ENCODE results near the gene ABLIM2.

ABLIM2 gene

DNA sequence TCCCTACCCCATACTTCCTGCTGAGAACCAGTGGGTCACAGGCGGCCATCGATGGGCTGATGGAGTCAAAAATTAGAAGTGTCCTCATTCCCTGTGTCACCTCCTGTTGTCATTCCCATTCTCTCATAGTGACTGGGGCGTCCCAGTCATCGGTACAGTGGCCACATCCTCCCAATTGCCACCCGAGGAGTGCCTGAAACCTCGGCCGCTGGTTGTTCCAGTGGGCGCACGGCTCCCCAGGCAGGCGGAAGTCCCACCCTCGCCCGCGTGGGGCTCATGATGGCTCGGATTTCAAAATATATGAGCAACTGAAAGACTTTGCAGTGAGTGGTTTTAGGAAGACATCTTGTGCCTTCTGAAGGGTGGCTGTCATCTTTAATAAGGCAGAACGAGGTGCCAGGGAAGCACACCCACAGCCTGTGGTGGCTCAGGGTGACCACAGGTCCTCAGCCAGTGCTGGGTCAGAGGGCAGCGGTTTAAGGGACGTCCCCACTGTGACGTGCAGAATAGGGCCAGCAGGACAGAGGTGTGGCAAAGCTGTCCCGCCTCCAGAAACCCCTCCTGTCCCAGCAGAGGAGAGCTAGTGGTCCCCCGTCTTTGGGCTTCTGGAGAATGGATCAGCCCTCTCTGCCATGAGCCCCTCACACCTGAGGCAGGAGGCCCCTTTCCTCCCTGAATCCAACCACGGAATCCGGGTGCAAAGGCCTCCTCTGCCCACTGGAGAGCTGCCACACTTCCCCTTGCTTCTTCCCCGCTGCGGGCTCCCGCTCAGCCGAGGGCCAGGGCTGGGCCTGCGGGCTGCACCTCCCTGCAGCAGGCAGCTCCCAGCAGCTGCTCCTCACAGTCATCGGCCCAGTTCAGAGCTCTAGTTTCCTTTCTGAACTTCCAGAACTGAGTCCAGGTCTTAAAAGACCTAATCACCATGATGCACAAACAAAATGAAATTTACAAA lies 90.4 kb downstream of the ABLIM2 start:
- H3K36me3 ChIP-seq (ENCODE audit: insufficient read depth, low read length) = no peaks in the 10 kb centered on the region
- no peak overlapping the region for H3K9ac ChIP-seq (ENCODE audit: low read depth, low read length)
- no peaks in the 10 kb centered on the region for H3K27me3 ChIP-seq (ENCODE audit: insufficient read depth, low read length)
- H3K4me3 ChIP-seq (ENCODE audit: low read length) = no peak overlapping the region
- peaks cover 7% of the 10 kb centered on the region; the same call in 1 of the 2 replicates for H3K4me1 ChIP-seq (ENCODE audit: insufficient read depth, low read length)
- H3K9me3 ChIP-seq (ENCODE audit: insufficient read depth, low read depth, low read length) = peaks cover 22% of the 10 kb centered on the region
- no peak overlapping the region for H3K27ac ChIP-seq (ENCODE audit: low read depth, low read length)
- WGBS = 89% methylated on average over 28 of the region's 28 CpGs

DNA sequence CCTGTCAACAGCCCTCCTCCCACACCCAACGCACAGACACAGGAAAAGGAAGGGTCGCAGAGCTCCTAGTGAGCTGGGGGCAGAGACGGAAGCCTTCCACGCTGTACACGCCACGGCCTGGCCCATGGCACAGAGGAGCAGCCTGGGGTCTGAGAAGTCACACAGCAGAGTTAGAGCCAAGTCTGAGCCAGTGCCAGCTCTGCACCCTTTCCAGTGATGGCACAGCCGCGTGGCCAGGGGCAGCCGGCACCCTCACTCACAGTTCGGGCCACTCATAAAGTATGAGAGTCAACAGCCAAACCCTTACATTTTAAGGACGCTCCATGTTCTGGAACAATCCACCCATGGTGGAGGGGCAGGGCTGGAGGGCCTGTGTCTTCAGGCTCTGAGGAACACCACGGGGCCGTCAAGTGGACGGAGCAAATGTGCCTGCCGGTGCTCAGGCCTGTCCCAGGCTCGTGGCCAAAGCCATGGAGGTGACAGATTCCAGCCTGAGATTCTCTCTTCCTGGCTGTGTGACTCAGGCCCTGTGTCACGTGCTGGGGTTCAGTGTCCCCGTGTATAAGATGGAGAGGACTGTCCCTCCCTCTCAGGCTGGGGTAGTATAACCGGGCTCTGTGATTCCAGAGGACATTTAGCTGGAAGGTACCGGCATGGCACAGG lies 91.2 kb downstream of the ABLIM2 start:
- Histone ChIP-seq H3K4me1 (ENCODE audit: insufficient read depth, low read length) (peaks cover 7% of the 10 kb centered on the region; the same call in 1 of the 2 replicates), H3K4me3 (ENCODE audit: low read length) (no peak overlapping the region), H3K27me3 (ENCODE audit: insufficient read depth, low read length) (no peaks in the 10 kb centered on the region), H3K36me3 (ENCODE audit: insufficient read depth, low read length) (no peaks in the 10 kb centered on the region), H3K9me3 (ENCODE audit: insufficient read depth, low read depth, low read length) (peaks cover 22% of the 10 kb centered on the region), H3K27ac (ENCODE audit: low read depth, low read length) (no peak overlapping the region), H3K9ac (ENCODE audit: low read depth, low read length) (no peak overlapping the region)
- 94% methylated on average over 20 of the region's 20 CpGs for WGBS

GRCh38 chr4:8066336-8066931 lies 92.2 kb downstream of the ABLIM2 start:
- H3K27ac ChIP-seq (ENCODE audit: low read depth, low read length) = no peak overlapping the region
- no peaks in the 10 kb centered on the region for H3K36me3 ChIP-seq (ENCODE audit: insufficient read depth, low read length)
- H3K27me3 ChIP-seq (ENCODE audit: insufficient read depth, low read length) = no peaks in the 10 kb centered on the region
- H3K9ac ChIP-seq (ENCODE audit: low read depth, low read length) = no peak overlapping the region
- peaks cover 22% of the 10 kb centered on the region for H3K9me3 ChIP-seq (ENCODE audit: insufficient read depth, low read depth, low read length)
- WGBS = 93% methylated on average over 13 of the region's 13 CpGs
- no peak overlapping the region for H3K4me3 ChIP-seq (ENCODE audit: low read length)
- H3K4me1 ChIP-seq (ENCODE audit: insufficient read depth, low read length) = peaks cover 3% of the 10 kb centered on the region; the same call in 1 of the 2 replicates

DNA sequence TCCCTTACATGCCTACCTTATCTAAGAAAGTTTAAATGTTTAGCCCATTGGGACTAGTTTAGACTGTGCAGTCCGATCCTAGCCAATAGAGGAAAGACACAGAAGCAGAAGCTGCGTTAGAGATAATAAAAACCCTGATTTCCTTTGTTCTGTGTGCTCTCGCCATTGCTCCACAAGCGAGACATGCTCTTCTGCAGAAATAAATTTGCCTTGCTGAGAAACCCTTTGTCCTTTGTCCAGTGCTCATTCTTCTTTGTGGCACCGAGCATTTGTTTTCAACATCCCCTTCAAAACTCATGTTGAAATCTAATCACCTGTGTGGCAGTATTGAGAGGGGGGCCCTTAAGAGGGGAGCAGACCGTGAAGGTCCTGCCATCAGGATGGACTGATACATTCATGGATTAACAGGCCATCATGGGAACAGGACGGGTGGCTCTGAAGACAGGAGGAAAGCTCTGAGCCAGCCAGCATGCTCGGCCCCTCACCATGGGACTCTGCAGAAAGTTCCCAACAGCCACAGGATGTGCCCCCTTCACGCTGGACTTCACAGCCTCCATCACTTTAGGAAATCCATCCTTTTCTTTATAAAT lies 94.5 kb downstream of the ABLIM2 start:
- no peaks in the 10 kb centered on the region for H3K27me3 ChIP-seq (ENCODE audit: insufficient read depth, low read length)
- H3K9me3 ChIP-seq (ENCODE audit: insufficient read depth, low read depth, low read length) = peaks cover 22% of the 10 kb centered on the region
- H3K9ac ChIP-seq (ENCODE audit: low read depth, low read length) = no peak overlapping the region
- no peak overlapping the region for H3K4me3 ChIP-seq (ENCODE audit: low read length)
- H3K36me3 ChIP-seq (ENCODE audit: insufficient read depth, low read length) = no peaks in the 10 kb centered on the region
- no peak overlapping the region for H3K27ac ChIP-seq (ENCODE audit: low read depth, low read length)
- 93% methylated on average over 9 of the region's 9 CpGs for WGBS
- no peaks in the 10 kb centered on the region for H3K4me1 ChIP-seq (ENCODE audit: insufficient read depth, low read length)

- H3K36me3 ChIP-seq (ENCODE audit: insufficient read depth, low read length) = no peaks in the 10 kb centered on the region
- H3K4me3 ChIP-seq (ENCODE audit: low read length) = no peak overlapping the region
- no peaks in the 10 kb centered on the region for H3K4me1 ChIP-seq (ENCODE audit: insufficient read depth, low read length)
- 90% methylated on average over 8 of the region's 8 CpGs for WGBS
- H3K27me3 ChIP-seq (ENCODE audit: insufficient read depth, low read length) = no peaks in the 10 kb centered on the region
- H3K27ac ChIP-seq (ENCODE audit: low read depth, low read length) = no peak overlapping the region
- peaks cover 22% of the 10 kb centered on the region for H3K9me3 ChIP-seq (ENCODE audit: insufficient read depth, low read depth, low read length)
- H3K9ac ChIP-seq (ENCODE audit: low read depth, low read length) = no peak overlapping the region
Observed at GRCh38 chr4:8061573-8061972, 97.0 kb downstream of the ABLIM2 start.

DNA sequence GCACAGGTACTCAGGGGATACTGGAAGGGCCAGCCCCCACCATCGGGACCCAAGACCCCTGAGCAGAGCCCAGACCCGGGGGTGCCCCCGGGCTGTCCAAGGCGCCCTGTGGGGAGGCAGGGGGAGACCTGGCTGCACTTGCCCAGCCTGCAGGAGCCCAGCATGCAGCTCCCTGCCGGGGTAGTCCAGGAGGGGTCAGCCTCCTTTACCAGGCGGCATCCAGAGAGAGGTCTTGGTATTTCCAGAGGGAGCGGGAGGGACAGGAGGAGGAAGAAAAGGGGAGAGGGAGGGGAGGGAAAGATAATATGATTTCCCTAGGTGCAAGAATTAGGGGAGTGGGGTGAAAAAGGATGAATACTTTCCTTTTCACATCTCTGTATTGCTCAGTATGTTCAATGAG lies 97.5 kb downstream of the ABLIM2 start:
- Histone ChIP-seq H3K9me3 (ENCODE audit: insufficient read depth, low read depth, low read length) (peaks cover 22% of the 10 kb centered on the region), H3K36me3 (ENCODE audit: insufficient read depth, low read length) (no peaks in the 10 kb centered on the region), H3K9ac (ENCODE audit: low read depth, low read length) (no peak overlapping the region), H3K4me3 (ENCODE audit: low read length) (no peak overlapping the region), H3K27me3 (ENCODE audit: insufficient read depth, low read length) (no peaks in the 10 kb centered on the region), H3K4me1 (ENCODE audit: insufficient read depth, low read length) (no peaks in the 10 kb centered on the region), H3K27ac (ENCODE audit: low read depth, low read length) (no peak overlapping the region)
- WGBS = 70% methylated on average over 7 of the region's 7 CpGs

GRCh38 chr4:8060632-8061031 lies 98.0 kb downstream of the ABLIM2 start:
- WGBS = 93% methylated on average over 18 of the region's 18 CpGs

DNA sequence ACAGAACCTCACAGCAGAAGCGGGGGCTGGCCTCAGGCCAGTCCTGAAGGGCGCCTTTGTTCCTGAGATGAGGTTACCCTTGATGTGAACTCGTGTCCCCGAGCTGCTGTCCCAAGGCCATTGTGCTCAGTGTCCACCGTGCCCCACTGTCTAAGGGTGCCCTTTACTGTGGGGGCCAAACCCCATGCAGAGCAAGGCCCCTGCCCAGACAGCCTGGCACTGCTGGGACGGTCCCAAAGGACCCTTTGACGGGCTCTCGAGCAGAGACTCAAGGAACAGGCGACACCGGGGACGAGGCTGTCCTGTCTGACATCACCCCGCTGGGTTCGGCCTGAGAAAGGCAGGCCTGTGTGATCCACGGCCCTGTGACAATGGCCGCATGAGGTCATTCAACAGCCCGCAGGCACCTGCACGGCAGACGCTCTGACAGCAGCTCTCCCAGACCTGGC lies 100.6 kb downstream of the ABLIM2 start:
- Histone ChIP-seq H3K36me3 (ENCODE audit: insufficient read depth, low read length) (no peaks in the 10 kb centered on the region), H3K9ac (ENCODE audit: low read depth, low read length) (no peak overlapping the region), H3K27ac (ENCODE audit: low read depth, low read length) (no peak overlapping the region), H3K9me3 (ENCODE audit: insufficient read depth, low read depth, low read length) (0 out of 2 replicates have a peak, but pooled peaks cover 7% of the 10 kb centered on the region), H3K4me1 (ENCODE audit: insufficient read depth, low read length) (no peaks in the 10 kb centered on the region), H3K4me3 (ENCODE audit: low read length) (no peak overlapping the region), H3K27me3 (ENCODE audit: insufficient read depth, low read length) (no peaks in the 10 kb centered on the region)
- WGBS = 94% methylated on average over 18 of the region's 18 CpGs

More at GRCh38 chr4:8060632-8061031, 98.0 kb downstream of the ABLIM2 start:
- Histone ChIP-seq H3K9ac (ENCODE audit: low read depth, low read length) (no peak overlapping the region), H3K27ac (ENCODE audit: low read depth, low read length) (no peak overlapping the region), H3K4me1 (ENCODE audit: insufficient read depth, low read length) (no peaks in the 10 kb centered on the region), H3K4me3 (ENCODE audit: low read length) (no peak overlapping the region), H3K36me3 (ENCODE audit: insufficient read depth, low read length) (no peaks in the 10 kb centered on the region), H3K9me3 (ENCODE audit: insufficient read depth, low read depth, low read length) (peaks cover 22% of the 10 kb centered on the region), H3K27me3 (ENCODE audit: insufficient read depth, low read length) (no peaks in the 10 kb centered on the region)

DNA sequence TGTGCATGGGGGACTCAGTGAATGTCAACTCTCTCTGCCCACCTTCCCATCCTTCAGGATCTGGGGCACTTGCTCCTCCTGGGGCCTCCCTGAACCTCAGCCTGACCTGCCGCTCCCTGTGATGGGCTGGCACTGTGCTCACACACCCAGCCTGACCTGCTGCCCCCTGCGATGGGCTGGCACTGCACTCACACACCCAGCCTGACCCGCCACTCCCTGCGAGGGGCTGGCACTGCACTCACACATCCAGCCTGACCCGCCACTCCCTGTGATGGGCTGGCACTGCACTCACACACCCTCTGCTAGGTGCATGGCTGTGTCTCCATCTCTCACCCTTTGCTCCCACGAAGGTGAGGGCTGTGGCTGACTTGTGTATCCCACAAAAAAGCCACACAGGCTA lies 103.4 kb downstream of the ABLIM2 start:
- H3K4me1 ChIP-seq (ENCODE audit: insufficient read depth, low read length) = peaks cover 11% of the 10 kb centered on the region
- WGBS = 92% methylated on average over 6 of the region's 6 CpGs
- H3K27me3 ChIP-seq (ENCODE audit: insufficient read depth, low read length) = no peaks in the 10 kb centered on the region
- no peak overlapping the region for H3K9ac ChIP-seq (ENCODE audit: low read depth, low read length)
- no peak overlapping the region for H3K27ac ChIP-seq (ENCODE audit: low read depth, low read length)
- no peaks in the 10 kb centered on the region for H3K36me3 ChIP-seq (ENCODE audit: insufficient read depth, low read length)
- no peak overlapping the region for H3K4me3 ChIP-seq (ENCODE audit: low read length)
- 0 out of 2 replicates have a peak, but pooled peaks cover 7% of the 10 kb centered on the region for H3K9me3 ChIP-seq (ENCODE audit: insufficient read depth, low read depth, low read length)

GRCh38 chr4:8053688-8054449 lies 104.7 kb downstream of the ABLIM2 start:
- Histone ChIP-seq H3K9ac (ENCODE audit: low read depth, low read length) (no peak overlapping the region), H3K9me3 (ENCODE audit: insufficient read depth, low read depth, low read length) (0 out of 2 replicates have a peak, but pooled peaks cover 7% of the 10 kb centered on the region), H3K36me3 (ENCODE audit: insufficient read depth, low read length) (no peaks in the 10 kb centered on the region), H3K27me3 (ENCODE audit: insufficient read depth, low read length) (no peaks in the 10 kb centered on the region), H3K27ac (ENCODE audit: low read depth, low read length) (no peak overlapping the region), H3K4me1 (ENCODE audit: insufficient read depth, low read length) (peaks cover 23% of the 10 kb centered on the region), H3K4me3 (ENCODE audit: low read length) (no peak overlapping the region)
- 93% methylated on average over 18 of the region's 18 CpGs for WGBS
